GM12873 (cell line): Measurements from ENCODE around the gene CRBN.

Experiments
- TF ChIP-seq, protein P1 (sequence below): IDR thresholded peaks from 2 replicates; pipeline ENCODE4 v1.5.1; 2012; ENCODE audit warnings: low read depth, mild to moderate bottlenecking, moderate library complexity, low read length, control low read depth; ENCODE audit not compliant: insufficient read depth; ENCODE audit errors: missing control alignments

CRBN gene

DNA sequence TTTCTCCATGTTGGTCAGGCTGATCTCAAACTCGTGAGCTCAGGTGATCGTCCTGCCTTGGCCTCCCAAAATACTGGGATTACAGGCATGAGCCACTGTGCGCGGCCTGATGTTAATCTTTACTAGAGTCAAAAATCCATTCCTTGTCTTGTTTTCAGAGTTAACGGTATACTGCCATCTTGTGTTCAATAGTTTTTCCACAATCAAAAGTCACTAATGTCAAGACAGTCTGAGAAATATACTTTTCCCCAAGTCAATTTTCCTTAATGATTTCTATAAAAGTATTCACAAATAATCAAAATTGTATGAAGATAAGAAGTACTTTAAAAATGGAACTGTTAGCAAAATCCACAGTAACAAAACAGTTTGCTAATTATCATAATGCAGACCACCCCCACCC is 8.5 kb downstream of the CRBN start:
- TF ChIP-seq, protein P1, sequence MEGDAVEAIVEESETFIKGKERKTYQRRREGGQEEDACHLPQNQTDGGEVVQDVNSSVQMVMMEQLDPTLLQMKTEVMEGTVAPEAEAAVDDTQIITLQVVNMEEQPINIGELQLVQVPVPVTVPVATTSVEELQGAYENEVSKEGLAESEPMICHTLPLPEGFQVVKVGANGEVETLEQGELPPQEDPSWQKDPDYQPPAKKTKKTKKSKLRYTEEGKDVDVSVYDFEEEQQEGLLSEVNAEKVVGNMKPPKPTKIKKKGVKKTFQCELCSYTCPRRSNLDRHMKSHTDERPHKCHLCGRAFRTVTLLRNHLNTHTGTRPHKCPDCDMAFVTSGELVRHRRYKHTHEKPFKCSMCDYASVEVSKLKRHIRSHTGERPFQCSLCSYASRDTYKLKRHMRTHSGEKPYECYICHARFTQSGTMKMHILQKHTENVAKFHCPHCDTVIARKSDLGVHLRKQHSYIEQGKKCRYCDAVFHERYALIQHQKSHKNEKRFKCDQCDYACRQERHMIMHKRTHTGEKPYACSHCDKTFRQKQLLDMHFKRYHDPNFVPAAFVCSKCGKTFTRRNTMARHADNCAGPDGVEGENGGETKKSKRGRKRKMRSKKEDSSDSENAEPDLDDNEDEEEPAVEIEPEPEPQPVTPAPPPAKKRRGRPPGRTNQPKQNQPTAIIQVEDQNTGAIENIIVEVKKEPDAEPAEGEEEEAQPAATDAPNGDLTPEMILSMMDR, result peak; percentile 35

DNA sequence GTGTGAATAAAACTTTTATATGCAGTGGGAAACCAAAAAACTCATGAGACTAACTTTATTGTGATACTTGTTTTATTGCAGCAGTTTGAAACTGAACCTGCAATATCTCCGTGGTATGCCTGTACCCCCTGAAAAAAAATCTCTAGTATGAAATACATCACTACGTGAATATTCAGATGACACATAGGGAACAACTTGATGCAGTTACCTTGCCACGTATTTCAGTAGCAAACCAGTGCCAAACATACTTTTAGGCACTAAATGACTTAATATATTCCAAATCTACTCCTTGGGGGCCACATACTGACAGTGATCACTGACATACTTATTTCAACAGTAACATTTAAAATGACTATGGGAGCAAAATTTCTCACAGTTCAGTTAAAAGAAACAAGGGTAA is 13.8 kb downstream of the CRBN start:
- TF ChIP-seq, protein P1, result no peak

DNA sequence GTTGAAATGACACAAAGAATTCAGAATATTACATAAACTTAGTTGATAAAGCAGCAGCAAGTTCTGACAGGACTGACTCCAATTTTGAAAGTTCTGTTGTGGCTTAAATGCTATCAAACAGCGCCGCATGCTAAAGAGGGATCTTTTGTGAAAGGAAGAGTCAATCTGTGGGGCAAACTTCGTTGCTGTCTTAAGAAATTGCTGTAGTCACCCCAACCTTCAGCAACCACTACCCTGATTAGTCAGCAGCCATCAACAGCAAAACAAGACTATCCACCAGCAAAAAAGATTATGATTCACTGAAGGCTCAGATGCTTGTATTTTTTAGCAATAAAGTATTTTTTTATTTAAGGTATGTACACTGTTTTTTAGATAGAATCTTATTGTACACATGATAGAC is 14.2 kb downstream of the CRBN start:
- TF ChIP-seq, protein P1, result no peak

DNA sequence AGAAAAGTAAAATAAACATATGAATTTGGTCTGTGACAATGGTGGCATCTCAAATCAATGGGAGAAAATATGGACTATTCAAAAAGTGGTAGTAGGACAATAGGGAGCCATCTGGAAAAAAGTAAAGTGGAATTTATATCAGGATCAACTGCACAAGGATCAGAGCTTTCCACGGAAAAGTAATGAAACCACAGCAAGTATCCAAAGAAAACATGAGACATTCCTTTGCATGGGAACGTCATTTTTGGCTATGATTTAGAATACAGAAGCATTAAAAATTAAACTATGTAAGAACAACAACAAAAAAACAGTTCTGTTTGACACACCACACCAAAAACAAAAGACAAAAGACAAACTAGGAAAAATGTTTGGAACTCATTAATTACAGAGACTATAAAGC is 18.7 kb downstream of the CRBN start:
- TF ChIP-seq, protein P1, result no peak

DNA sequence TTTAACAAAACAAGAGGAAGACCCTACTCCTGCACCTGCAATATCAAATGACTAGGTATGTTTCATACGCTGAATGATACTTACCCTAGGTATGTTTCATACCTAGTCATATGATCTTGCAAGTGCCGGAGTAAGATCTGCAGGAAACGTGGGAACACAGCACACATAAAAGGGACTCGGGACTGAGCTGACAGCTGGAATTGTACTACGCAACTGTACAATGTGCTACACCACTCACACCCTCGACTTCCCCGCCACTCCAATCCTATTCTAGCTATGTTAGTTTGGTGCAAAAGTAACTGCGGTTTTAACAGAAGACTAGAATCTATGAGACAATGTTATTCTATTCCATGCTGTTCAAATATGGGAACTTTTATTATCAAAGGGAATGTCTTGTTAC is 22.0 kb downstream of the CRBN start:
- TF ChIP-seq, protein P1, result no peak

DNA sequence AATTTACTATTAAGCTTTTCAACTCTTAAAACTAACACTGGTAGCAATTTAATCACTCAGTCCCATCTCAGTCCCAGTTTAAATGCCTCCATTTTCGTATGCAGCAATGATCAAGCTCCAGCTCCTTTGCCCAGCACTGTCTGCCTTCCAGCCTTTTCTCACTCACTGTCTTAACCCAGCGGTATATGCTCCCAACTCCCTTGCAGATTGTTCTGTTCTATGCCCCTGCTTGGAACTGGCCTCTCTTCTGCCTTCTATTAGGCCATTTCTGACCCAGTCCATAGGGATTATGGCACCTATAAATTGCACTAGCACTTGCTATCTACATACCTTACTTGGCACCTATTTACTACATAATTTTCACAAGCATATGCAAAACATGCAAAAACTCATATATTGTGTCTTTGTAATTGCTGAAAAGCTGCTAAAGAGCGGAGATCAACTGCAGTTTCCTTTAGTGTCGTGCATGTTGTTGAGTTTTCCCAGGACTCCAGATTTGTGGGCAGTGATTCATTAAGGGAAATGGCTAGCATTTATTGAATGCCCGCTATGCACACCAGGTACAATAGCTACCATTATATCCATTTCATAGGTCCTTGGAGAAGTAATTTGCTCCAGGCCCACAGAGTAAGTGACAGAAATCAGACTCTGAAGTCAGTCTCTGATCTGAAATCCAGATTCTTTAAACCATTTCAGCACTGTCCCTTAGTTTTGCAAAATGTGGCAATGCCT is 24.4 kb downstream of the CRBN start:
- TF ChIP-seq, protein P1, result no peak

DNA sequence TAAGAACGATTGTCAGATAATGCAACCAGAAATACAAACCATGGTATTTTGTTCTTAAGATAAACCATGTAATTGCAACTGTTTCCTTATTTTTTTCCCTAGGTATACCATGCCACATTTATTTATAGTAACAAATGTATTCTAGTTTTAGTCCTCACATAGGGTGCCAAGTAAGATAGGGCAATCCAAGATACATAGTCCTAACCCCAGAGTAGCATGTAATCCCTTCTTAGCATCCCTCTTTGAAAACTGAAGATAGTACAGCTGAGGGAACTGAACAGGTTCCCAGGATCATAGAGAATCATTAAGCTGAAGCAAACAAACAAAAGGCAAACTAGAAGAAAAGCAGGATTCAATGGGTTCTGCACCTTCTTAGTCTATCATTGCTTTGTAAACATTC is 28.0 kb downstream of the CRBN start:
- TF ChIP-seq, protein P1, result no peak
